ENCODE data around the gene TMEM134. TPM values are rescaled to one million over a fixed set of nuclear protein-coding genes. Genes with fewer than 3 reads are reported as not detected.
A peak's percentile ranks its signal among the peaks of the same experiment; 100 is the strongest.

TMEM134 gene
- total RNA-seq, 1 experiment from 2014 or later = 17.3 TPM

DNA sequence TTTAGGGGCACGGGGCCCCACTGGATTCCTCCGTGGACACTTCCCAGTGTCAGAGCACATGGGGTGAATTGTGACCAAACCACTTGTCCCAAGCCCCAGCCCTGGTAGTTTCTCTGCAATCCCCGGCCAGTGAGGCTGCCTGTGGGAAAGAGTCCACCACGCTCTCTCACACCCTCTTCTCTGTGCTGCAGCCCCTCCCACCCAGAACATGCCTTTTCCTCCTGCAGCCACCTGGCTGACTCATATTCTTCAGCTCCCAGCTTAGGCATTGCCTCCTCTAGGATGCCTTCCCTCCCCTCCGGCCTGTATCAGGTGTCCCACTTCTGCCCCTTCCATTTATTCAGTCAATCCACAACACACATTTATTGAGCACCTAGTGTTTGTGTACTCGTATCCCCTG lies 46.2 kb downstream of the TMEM134 start:
- DNase-seq (ENCODE audit: low spot score) = no peak

DNA sequence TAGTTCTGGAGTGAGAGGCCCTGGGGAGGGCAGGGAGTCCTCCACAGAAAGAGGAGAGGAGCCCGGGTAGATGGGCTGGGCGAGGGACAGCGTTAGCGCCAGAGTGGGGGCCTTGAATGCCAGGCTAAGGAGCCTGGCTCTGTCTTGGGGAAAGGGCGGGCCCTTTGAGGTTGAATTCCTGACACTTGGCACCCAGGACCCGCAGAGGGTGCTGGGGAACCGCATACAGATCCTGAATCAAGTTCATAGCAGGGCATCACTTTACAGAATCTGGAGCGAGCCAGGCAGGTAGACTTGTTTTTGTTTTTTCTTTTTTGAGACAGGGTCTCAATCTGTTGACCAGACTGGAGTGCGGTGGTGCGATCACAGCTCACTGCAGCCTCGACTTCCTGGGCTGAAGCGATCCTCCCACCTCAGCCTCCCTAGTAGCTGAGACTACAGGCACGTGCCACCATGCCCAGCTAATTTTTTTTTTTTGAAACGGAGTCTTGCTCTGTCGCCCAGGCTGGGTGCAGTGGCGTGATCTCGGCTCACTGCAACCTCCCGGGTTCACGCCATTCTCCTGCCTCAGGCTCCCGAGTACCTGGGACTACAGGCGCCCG lies 47.5 kb downstream of the TMEM134 start:
- DNase-seq (ENCODE audit: low spot score) = no peak

DNA sequence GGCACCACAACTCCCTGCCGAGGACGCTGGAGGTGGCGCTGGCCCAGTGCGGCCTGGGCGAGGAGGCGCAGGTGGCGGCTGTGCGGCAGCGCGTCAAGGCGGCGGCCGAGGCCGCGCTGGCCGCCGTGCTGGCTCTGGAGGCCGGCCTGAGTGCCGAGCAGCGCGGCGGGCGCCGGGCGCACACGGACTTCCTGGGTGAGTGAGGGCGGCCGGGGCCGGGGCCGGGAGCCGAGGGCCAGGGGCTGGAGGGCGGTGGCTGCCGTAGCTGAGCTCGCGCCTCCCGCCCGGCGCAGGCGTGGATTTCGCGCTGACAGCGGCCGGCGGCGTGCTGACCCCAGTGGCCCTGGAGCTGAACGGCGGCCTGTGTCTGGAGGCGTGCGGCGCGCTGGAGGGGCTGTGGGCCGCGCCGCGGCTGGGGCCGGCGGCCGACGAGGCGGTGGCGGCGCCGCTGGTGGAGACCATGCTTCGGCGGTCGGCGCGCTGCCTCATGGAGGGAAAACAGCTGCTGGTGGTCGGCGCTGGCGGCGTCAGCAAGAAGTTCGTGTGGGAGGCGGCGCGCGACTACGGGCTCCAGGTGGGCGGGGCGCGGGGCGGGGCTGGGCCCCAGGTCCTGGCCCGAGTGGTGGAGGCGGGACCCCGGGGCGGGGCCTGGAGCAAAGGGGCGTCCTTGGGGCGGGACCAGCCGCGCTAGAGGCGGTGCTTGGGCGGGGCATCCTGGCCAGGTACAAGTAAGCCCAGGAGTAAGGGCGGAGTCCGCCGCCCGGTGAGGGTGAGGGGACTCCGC lies 48.2 kb downstream of the TMEM134 start:
- peak; percentile 68 for DNase-seq (ENCODE audit: low spot score)

DNA sequence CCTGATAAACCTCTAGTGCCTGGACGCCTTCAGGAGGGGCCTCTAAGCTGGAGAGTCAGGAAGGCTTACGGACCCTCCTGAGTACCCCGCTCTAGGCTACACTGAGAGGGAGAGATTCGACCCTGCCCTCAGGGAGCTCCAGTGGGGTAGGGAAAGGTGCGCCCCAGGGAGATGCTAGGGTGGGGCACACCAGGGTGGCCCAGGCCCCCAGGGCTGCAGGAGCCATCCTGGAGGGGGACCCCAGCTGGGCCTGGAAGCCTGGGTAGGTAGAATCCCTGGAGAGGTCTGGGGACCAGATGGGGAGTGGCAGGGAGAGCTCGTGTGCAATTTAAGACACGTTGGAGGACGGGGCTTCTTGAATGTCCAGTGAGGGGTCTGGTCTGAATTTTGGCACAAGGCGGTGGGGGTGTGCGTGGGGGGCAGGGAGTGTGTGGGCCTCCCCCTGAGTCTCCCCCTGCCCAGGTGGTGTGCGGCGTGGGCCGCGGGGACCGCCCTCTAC lies 48.9 kb downstream of the TMEM134 start:
- DNase-seq (ENCODE audit: low spot score) = no peak

DNA sequence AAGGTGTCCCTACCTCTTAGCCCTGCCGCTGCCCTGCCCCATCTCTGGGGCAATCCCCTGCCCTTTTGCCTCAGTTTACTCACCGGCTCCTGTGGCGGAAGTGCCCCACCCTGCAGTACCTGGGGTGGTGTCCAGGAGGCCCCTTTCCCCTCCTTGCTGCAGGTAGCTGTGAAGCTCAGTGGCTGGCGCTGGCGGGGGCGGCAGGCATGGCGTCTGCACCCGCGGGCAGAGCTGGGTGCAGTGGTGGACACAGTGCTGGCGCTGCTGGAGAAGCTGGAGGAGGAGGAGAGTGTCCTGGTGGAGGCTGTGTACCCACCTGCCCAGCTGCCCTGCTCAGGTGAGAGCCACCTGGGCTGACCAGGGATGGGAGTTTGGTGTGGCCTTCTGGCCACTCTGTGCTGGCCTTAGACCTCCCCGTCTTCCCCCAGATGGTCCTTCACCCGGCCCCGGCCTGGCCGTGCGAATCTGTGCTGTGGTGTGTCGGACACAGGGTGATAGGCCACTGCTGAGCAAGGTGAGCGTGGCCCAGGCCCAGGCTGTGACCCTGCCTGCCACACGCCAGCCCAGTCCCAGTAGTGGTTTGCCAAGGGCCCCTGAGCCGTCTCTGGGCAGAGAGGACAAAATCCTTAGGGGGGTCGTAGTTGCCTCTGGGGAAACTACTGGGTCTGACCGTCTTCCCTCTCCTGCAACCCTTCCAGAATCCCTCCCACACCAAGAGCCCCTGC lies 49.6 kb downstream of the TMEM134 start:
- no peak for DNase-seq (ENCODE audit: low spot score)

DNA sequence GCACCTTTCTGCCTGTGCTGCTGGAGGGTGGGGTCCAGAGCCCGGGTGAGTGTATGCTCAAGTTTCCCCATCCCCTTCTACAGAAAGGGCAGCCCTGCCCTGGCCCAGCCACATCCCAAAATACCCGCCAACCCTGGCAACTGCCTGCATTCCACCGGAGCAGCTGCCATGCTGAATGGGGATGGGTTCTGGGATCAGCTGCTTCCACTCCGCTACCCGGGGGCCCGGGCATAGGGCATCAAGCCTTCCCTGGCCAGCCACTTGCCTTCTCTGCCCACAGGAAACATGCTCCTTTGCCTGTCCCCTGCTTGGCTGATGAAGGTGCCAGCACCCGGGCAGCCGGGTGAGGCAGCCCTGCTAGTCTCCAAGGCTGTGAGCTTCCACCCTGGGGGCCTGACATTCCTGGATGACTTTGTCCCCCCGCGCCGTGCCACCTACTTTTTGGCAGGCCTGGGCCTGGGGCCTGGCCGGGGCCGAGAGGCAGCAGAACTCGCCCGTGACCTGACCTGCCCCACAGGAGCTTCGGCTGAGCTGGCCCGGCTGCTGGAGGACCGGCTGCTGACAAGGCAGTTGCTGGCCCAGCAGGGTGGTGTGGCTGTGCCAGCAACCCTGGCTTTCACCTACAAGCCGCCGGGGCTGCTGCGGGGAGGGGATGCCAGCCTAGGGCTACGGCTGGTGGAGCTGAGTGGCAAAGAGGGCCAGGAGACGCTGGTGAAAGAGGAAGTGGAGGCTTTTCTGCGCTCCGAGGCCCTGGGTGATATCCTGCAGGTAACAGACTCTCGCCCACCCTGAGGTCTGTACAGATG lies 50.4 kb downstream of the TMEM134 start:
- no peak for DNase-seq (ENCODE audit: low spot score)

DNA sequence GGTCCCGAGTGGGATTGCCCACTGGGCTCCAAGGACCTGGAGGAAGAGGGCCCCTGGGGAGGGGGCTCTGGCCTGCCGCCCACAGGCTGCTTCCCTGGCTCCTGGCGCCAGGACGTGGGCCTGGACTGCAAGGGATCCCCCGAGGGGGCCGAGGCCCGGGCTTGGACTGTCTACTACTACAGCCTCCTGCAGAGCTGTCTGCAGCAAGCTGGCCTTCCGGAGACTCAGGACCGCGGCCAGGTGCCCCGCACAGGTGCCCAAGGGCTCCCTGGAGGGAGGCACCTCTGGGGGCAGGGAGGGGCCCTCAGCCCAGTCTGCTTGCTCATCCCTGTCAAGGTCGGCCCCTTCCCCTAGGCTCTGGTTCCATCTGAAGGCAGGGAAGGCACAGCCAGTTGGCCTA lies 51.6 kb downstream of the TMEM134 start:
- DNase-seq (ENCODE audit: low spot score) = no peak

DNA sequence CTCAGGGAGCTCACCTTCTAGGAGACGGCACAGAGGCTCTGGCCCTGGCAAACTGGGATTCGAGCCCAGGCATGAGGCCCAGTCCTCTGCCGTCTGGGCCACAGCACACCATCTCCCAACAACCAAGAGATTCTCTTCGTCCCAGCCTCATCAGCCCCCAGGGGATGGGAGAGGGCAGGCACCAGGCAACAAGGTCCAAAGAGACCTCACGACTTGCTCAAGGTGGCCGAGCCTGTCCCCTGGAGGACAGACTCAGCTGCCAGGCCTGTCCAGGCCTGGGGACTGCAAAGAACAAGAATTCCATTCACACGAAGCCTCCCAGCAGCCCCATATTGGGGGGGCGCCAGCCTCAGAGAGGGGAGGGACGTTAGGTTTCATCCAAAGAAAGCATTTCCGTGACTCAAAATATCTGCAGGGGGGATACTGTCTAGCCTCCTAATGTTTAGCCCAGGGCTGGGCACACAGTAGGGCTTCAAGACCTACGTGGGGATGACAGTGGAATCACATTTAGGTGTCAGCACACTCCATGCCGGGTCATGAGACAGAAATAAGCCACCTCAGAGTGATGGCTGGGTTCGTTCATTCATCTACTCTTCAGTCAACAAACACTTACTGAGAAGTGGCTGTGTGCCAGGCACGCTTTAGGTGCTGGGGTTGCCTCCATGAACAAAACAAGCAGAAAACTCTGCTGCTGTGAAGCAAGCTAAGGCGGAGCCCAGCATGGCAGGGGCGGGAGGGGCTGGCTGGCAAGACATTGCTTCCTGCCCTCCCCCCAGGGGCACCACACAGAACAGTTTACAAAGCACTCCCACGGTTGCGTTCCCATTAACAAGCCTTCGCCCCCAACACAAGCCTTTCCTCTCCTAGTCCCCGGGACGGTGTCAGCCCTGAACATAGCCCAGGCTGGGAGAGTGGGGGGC lies 52.4 kb downstream of the TMEM134 start:
- peak; percentile 57 for DNase-seq (ENCODE audit: low spot score)

DNA sequence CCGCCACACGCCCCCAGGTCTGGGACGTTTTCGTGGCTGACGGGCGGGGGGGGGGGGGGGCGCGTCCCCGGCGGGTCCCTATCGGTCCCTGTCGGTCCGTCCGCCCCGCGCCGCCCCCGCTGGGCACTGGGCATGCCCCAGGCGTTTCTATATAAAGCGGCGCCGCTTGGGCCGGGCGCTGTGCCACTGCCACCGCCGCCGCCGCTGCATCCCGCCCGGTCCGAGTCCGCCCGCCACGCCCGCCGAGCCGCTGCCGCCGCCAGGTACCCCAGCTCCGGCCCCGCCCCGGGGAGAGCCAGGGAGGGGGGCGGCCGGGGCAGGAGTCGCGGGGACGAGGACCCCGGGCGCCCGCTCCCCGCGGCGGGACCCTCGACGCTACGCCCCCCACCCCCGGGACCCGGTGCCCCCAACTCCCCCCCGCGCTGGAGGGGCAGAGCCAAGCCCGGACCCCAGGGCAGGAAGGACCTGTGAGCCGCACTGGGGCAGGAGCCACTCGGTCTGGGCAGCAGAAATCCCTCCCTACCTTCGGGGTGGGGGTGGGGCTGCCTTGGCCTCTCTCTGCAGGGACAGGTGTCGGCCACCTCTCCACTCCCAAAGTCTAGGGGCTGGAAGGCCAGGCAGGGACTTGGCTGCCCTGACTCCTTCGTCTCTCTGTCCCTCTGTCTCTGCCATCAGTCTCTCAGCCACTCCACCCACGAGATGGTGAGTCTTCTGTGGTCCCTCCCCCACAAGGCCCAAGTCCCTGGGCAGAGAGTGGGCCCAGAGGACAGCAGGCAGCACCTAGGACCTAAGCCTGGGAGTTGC lies 53.3 kb downstream of the TMEM134 start, which contains the start of gene CARNS1:
TSS of gene CARNS1 (plus strand) at position 178 of the 804 bp plus-strand sequence. CDS start at position 700, 522 bp downstream.
- DNase-seq (ENCODE audit: low spot score) = no peak

DNA sequence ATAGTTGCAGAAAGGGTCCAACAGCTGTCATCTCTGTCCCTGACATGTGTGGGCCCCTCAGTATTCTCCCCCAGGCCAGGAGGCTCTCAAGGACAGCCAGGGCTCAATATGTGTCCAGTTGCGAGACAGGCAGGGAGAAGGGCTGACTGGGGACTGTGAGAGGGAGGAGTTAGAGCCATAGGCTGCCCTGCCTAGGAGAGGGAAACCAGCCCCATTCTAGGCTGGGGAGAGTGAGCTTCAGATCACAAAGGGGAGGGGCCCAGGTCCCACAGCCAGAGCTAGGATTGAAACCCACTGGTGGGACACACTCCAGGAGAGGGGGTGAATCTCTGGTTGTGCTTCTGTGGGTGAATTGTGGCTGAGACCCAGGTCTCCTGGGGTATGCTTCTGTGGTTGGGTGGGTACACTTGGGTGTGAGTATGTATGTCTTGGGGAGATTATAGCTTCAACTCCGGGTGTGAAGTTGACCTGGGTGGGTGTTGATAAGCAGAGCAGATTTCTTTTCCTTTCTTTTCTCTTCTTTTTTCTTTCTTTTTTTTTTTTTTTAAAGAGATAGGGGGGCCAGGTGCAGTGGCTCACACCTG lies 55.7 kb downstream of the TMEM134 start:
- DNase-seq (ENCODE audit: low spot score) = no peak

DNA sequence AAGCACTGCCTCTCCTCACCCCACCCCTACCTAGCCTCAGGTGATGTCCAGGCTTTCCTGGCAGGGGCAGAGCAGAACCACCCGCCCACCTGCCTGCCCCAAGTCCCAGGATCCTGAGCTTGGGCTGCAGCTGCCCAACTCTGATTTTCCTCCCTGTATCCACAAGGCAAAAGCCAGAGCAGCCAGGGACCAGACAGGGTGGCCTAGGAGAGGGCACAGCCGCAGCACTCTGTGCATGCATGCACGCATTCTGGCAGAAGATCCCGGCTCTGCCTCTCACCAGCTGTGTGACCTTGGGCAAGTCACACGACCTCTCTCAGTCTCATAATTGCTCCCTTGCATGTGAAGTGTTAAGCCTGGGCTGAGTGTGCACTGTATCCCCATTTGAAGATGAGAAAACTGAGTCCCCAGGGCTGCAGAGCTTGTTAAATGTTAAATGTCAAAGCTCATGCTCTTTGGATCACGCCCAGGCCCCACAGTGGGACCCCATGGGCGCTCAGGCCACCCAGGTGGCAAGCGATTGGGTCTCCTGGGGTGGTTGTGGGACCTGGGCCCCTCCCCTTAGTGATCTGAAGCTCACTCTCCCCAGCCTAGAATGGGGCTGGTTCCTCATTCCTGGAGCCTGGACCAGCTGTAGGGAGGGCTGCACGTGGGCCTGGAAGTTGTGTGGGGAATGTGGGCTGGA lies 56.4 kb downstream of the TMEM134 start:
- no peak for DNase-seq (ENCODE audit: low spot score)

DNA sequence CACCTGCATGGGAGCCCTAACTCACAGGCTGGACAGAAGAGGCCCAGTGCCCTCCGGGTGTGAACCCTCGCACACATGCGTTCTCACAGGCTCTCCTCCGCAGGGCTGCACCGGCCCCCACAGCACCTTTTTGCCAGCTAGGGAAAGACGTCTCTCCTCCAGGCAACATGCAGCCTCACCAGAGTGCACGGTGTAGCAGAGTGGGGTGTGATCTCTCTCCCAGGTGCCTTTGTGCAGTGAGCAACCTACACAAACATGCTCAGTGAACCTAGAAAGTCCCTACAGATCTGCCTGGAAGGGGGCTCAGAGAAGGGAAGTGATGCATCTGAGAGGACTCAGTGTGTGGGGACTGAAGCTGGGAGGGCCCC lies 57.3 kb downstream of the TMEM134 start:
- DNase-seq (ENCODE audit: low spot score) = no peak

Other genes starting within 250 kb of the TMEM134 start
- gene GRK2, start 202.8 kb downstream of the TMEM134 start, total RNA-seq (2014; rRNA removed; shearing (Covaris generic)) = 15.2 and 16.3 TPM in 2 replicates
- gene ANKRD13D, start 179.9 kb downstream of the TMEM134 start, total RNA-seq (2014; rRNA removed; shearing (Covaris generic)) = 5.6 and 6.1 TPM in 2 replicates
- 6.5 and 8.5 TPM in 2 replicates for gene SSH3, start 165.7 kb downstream of the TMEM134 start, total RNA-seq (2014; rRNA removed; shearing (Covaris generic))
- gene POLD4, start 115.7 kb downstream of the TMEM134 start, total RNA-seq (2014; rRNA removed; shearing (Covaris generic)) = 71.6 and 77.4 TPM in 2 replicates
- 7.0 and 8.3 TPM in 2 replicates for gene CLCF1, start 95.7 kb downstream of the TMEM134 start, total RNA-seq (2014; rRNA removed; shearing (Covaris generic))
- gene RAD9A, start 77.3 kb downstream of the TMEM134 start, total RNA-seq (2014; rRNA removed; shearing (Covaris generic)) = 7.3 and 8.3 TPM in 2 replicates
- 212 and 231 TPM in 2 replicates for gene PPP1CA, start 67.4 kb downstream of the TMEM134 start, total RNA-seq (2014; rRNA removed; shearing (Covaris generic))
- not detected in 2 replicates for gene TBC1D10C, start 65.2 kb downstream of the TMEM134 start, total RNA-seq (2014; rRNA removed; shearing (Covaris generic))
- gene CARNS1, start 53.6 kb downstream of the TMEM134 start, total RNA-seq (2014; rRNA removed; shearing (Covaris generic)) = not detected in 2 replicates
- gene RPS6KB2, start 40.8 kb downstream of the TMEM134 start, total RNA-seq (2014; rRNA removed; shearing (Covaris generic)) = 38.1 and 51.3 TPM in 2 replicates
- 0.41 and 4.0 TPM in 2 replicates for gene PTPRCAP, start 31.6 kb downstream of the TMEM134 start, total RNA-seq (2014; rRNA removed; shearing (Covaris generic))
- 96.0 and 111 TPM in 2 replicates for gene CORO1B, start 25.8 kb downstream of the TMEM134 start, total RNA-seq (2014; rRNA removed; shearing (Covaris generic))
- gene GPR152, start 16.5 kb downstream of the TMEM134 start, total RNA-seq (2014; rRNA removed; shearing (Covaris generic)) = not detected in 2 replicates
- gene CABP4, start 13.9 kb downstream of the TMEM134 start, total RNA-seq (2014; rRNA removed; shearing (Covaris generic)) = 0.39 TPM in 1 of 2 replicates, not detected in the other
- 69.9 and 83.0 TPM in 2 replicates for gene AIP, start 13.8 kb upstream of the TMEM134 start, total RNA-seq (2014; rRNA removed; shearing (Covaris generic))
- gene PITPNM1, start 36.1 kb upstream of the TMEM134 start, total RNA-seq (2014; rRNA removed; shearing (Covaris generic)) = 13.7 and 16.6 TPM in 2 replicates
- gene CDK2AP2, start 38.9 kb upstream of the TMEM134 start, total RNA-seq (2014; rRNA removed; shearing (Covaris generic)) = 28.3 and 32.3 TPM in 2 replicates
- not detected in 2 replicates for gene CABP2, start 54.2 kb upstream of the TMEM134 start, total RNA-seq (2014; rRNA removed; shearing (Covaris generic))
- 2,091 and 2,096 TPM in 2 replicates for gene GSTP1, start 114.6 kb upstream of the TMEM134 start, total RNA-seq (2014; rRNA removed; shearing (Covaris generic))
- gene NDUFV1, start 137.7 kb upstream of the TMEM134 start, total RNA-seq (2014; rRNA removed; shearing (Covaris generic)) = 128 and 143 TPM in 2 replicates
- 12.4 and 15.7 TPM in 2 replicates for gene NUDT8, start 160.7 kb upstream of the TMEM134 start, total RNA-seq (2014; rRNA removed; shearing (Covaris generic))
- gene TBX10, start 170.5 kb upstream of the TMEM134 start, total RNA-seq (2014; rRNA removed; shearing (Covaris generic)) = not detected in 2 replicates
- 0.31 and 0.47 TPM in 2 replicates for gene ACY3, start 181.5 kb upstream of the TMEM134 start, total RNA-seq (2014; rRNA removed; shearing (Covaris generic))
- gene ALDH3B2, start 205.4 kb upstream of the TMEM134 start, total RNA-seq (2014; rRNA removed; shearing (Covaris generic)) = not detected in 2 replicates